Loucy (cell line): Measurements from ENCODE around the gene CDC42BPA.

Experiments used
- H2AFZ ChIP-seq: fragments of 200-600 bp; sonication (generic); 2 replicates; pipeline ENCODE4 v1.6.0; 2016; ENCODE audit warnings: antibody characterized with exemption, mild to moderate bottlenecking, low read length, moderate library complexity
- H3F3A ChIP-seq: fragments of 200-600 bp; 2 replicates; pipeline ENCODE4 v1.6.0; 2016; ENCODE audit warnings: antibody characterized with exemption, low read depth, mild to moderate bottlenecking
- H3K27me3 ChIP-seq: fragments of 200-600 bp; sonication (generic); 2 replicates; pipeline ENCODE4 v1.6.1; 2014; ENCODE audit warnings: low read length, mild to moderate bottlenecking; ENCODE audit not compliant: insufficient read depth, poor library complexity, severe bottlenecking
- H3K36me3 ChIP-seq: fragments of 200-600 bp; sonication (generic); 2 replicates; pipeline ENCODE4 v1.6.1; 2016; ENCODE audit warnings: low read length; ENCODE audit not compliant: insufficient read depth
- H3K4me1 ChIP-seq: fragments of 200-600 bp; sonication (generic); 2 replicates; pipeline ENCODE4 v1.5.1; 2014; ENCODE audit warnings: low read length, mild to moderate bottlenecking; ENCODE audit not compliant: insufficient read depth, poor library complexity, severe bottlenecking
- H3K4me2 ChIP-seq: fragments of 200-600 bp; sonication (generic); 2 replicates; pipeline ENCODE4 v1.6.0; 2014; ENCODE audit warnings: antibody characterized with exemption, low read length, low read depth, mild to moderate bottlenecking; ENCODE audit not compliant: poor library complexity, severe bottlenecking
- H3K4me3 ChIP-seq: fragments of 200-600 bp; sonication (generic); 2 replicates; pipeline ENCODE4 v1.5.1; 2014; ENCODE audit warnings: low read length, mild to moderate bottlenecking, mixed read lengths; ENCODE audit not compliant: poor library complexity, severe bottlenecking
- H3K79me2 ChIP-seq: fragments of 200-600 bp; sonication (generic); 2 replicates; pipeline ENCODE4 v1.6.1; 2014; ENCODE audit warnings: low read length; ENCODE audit not compliant: insufficient read depth
- H3K9ac ChIP-seq: fragments of 200-600 bp; sonication (generic); 2 replicates; pipeline ENCODE4 v1.6.0; 2014; ENCODE audit warnings: mild to moderate bottlenecking, low read depth, low read length, moderate library complexity; ENCODE audit not compliant: poor library complexity, severe bottlenecking
- H3K9me2 ChIP-seq: fragments of 200-600 bp; sonication (generic); replicated peaks from 2 replicates; pipeline ENCODE4 v1.6.1; 2016; ENCODE audit warnings: low read depth, low read length, mixed read lengths
- H3K9me3 ChIP-seq: fragments of 200-600 bp; sonication (generic); 2 replicates; pipeline ENCODE4 v1.6.1; 2014; ENCODE audit warnings: mild to moderate bottlenecking, antibody characterized with exemption, low read length, low read depth; ENCODE audit not compliant: insufficient read depth
- H4K20me1 ChIP-seq: fragments of 200-600 bp; sonication (generic); 2 replicates; pipeline ENCODE4 v1.6.0; 2014; ENCODE audit warnings: antibody characterized with exemption, low read length, mild to moderate bottlenecking; ENCODE audit not compliant: insufficient read depth, poor library complexity, severe bottlenecking
- EZH2phosphoT487 ChIP-seq: fragments of 200-600 bp; IDR thresholded peaks from 2 replicates; pipeline ENCODE4 v1.6.1; 2018; ENCODE audit warnings: antibody characterized with exemption, mild to moderate bottlenecking, moderate library complexity, borderline replicate concordance
- TF ChIP-seq, protein P1 (sequence below): fragments of 200-600 bp; sonication (generic); conservative IDR thresholded peaks from 2 replicates; pipeline ENCODE4 v1.5.1; 2014; ENCODE audit warnings: mild to moderate bottlenecking, antibody characterized with exemption, low read length

Gene CDC42BPA

DNA sequence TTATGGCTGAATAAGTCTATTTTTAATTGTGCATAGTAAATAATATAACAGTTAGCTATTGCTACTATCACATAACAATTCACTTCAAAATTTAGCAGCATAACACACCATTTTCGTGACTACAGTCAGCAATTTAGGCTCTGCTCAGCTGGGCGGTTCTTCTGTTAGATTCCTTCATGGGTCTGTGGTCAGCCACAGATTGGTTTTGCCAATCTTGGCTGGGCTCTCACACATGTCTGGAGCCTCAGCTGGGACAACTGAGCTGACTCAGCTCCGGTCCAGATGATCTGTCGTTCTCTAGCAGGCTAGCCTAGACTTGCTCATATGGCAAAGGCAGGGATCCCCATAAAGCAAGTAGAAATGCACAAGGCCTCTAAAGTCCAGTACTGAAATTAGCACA is 15.1 kb upstream of the CDC42BPA start:
- no peaks in the 10 kb centered on the region for H3K36me3 ChIP-seq
- H3K27me3 ChIP-seq, result no peaks in the 10 kb centered on the region
- TF ChIP-seq, protein P1, sequence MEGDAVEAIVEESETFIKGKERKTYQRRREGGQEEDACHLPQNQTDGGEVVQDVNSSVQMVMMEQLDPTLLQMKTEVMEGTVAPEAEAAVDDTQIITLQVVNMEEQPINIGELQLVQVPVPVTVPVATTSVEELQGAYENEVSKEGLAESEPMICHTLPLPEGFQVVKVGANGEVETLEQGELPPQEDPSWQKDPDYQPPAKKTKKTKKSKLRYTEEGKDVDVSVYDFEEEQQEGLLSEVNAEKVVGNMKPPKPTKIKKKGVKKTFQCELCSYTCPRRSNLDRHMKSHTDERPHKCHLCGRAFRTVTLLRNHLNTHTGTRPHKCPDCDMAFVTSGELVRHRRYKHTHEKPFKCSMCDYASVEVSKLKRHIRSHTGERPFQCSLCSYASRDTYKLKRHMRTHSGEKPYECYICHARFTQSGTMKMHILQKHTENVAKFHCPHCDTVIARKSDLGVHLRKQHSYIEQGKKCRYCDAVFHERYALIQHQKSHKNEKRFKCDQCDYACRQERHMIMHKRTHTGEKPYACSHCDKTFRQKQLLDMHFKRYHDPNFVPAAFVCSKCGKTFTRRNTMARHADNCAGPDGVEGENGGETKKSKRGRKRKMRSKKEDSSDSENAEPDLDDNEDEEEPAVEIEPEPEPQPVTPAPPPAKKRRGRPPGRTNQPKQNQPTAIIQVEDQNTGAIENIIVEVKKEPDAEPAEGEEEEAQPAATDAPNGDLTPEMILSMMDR, result no peak
- TF ChIP-seq EZH2phosphoT487, result no peak
- no peaks in the 10 kb centered on the region for H3K79me2 ChIP-seq
- no peak overlapping the region for H3K9ac ChIP-seq
- H3K4me1 ChIP-seq, result no peaks in the 10 kb centered on the region
- H3K4me2 ChIP-seq, result no peak overlapping the region
- H3K4me3 ChIP-seq, result no peak overlapping the region
- no peak overlapping the region for H2AFZ ChIP-seq
- H3K9me2 ChIP-seq, result no peaks in the 10 kb centered on the region
- H4K20me1 ChIP-seq, result no peaks in the 10 kb centered on the region
- H3F3A ChIP-seq, result no peaks in the 10 kb centered on the region
- no peaks in the 10 kb centered on the region; the same call in 1 of the 2 replicates for H3K9me3 ChIP-seq

DNA sequence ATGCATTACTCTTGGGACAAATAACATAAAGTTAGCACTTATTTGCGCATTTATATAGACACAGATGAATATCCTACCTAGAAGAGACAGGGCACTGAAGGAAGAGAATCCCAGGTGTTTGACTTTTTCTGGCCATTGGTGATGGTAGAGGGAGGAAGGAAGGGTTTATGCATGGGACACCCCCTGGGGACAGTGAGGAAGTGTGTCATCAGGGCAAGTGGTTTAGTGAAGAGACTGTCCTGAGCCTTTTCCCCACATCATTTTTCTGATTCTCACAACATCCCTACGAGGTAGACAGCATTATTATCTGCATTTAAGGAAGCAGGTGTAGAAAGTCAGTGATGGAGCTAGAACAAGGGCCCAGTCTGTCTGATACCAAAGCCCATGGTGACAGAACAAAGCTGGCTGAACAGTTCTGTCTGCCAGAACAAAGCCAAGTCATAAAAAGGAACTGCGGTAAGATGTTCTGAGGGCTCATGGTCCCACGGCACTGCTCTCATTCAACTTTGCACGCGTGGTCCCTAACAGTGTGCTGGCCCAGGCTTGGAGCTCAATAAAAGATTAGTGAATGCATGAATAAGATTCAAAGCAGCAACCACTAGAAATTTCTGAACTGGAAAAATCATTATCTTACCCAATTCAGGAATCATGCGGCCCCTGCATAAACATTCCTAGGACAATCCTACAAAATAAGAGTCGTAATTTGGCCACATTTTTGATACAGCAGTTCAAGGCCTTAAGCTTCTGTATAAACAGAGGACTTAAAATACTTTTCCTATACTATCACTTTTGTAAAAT is 12.2 kb upstream of the CDC42BPA start:
- no peak overlapping the region for H3K9ac ChIP-seq
- no peaks in the 10 kb centered on the region for H3K4me1 ChIP-seq
- no peaks in the 10 kb centered on the region for H3F3A ChIP-seq
- H3K27me3 ChIP-seq, result no peaks in the 10 kb centered on the region
- TF ChIP-seq, protein P1, result no peak
- TF ChIP-seq EZH2phosphoT487, result no peak
- H3K79me2 ChIP-seq, result no peaks in the 10 kb centered on the region
- no peaks in the 10 kb centered on the region for H4K20me1 ChIP-seq
- no peak overlapping the region for H3K4me2 ChIP-seq
- no peaks in the 10 kb centered on the region for H3K36me3 ChIP-seq
- H3K4me3 ChIP-seq, result no peak overlapping the region
- H2AFZ ChIP-seq, result no peak overlapping the region
- H3K9me2 ChIP-seq, result no peaks in the 10 kb centered on the region
- H3K9me3 ChIP-seq, result no peaks in the 10 kb centered on the region; the same call in 1 of the 2 replicates

DNA sequence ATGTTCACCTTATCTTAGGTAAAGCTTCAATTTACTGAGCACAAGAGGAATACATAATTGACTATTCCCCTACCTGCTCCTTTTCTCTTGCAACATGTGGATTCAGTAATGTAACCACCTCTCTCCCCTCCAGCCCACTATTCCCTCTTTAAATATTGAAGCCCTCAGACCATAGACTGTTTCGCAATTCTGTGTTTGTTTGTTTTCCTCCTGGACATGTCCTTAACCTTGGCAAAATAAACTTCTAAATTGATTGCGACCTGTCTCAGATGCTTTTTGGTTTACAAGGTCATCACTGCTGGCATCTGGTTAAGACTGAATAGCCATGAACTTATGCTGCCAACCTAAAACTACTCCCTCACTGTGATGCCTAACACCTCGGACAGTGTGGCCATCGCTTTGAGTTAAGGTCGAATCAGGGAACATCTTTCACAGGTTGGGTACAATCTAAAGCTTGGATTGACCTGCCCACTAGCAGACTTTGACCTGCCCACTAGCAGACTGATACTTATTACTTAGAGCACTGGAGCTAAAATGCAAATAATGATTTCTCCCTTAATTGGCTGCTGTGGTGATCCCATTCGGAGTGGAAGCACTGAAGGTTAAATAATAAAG is 10.2 kb upstream of the CDC42BPA start:
- no peaks in the 10 kb centered on the region; the same call in 1 of the 2 replicates for H3K9me3 ChIP-seq
- no peak overlapping the region for H3K9ac ChIP-seq
- no peak overlapping the region for H2AFZ ChIP-seq
- H3K9me2 ChIP-seq, result no peaks in the 10 kb centered on the region
- no peaks in the 10 kb centered on the region for H3K4me1 ChIP-seq
- H3K36me3 ChIP-seq, result no peaks in the 10 kb centered on the region
- H3K79me2 ChIP-seq, result no peaks in the 10 kb centered on the region
- no peaks in the 10 kb centered on the region for H4K20me1 ChIP-seq
- H3K4me3 ChIP-seq, result no peak overlapping the region
- H3F3A ChIP-seq, result no peaks in the 10 kb centered on the region
- no peak overlapping the region for H3K4me2 ChIP-seq
- no peaks in the 10 kb centered on the region for H3K27me3 ChIP-seq
- TF ChIP-seq EZH2phosphoT487, result no peak
- TF ChIP-seq, protein P1, result no peak
